Loucy (cell line): ENCODE measurements around the gene TMEM208.

ENCODE experiments used
- CTCF ChIP-seq: fragments of 200-600 bp; sonication (generic); conservative IDR thresholded peaks from 2 replicates; pipeline ENCODE4 v1.5.1; 2014; ENCODE audit warnings: mild to moderate bottlenecking, antibody characterized with exemption, low read length
- EZH2phosphoT487 ChIP-seq: fragments of 200-600 bp; IDR thresholded peaks from 2 replicates; pipeline ENCODE4 v1.6.1; 2018; ENCODE audit warnings: antibody characterized with exemption, mild to moderate bottlenecking, moderate library complexity, borderline replicate concordance

GRCh38 chr16:67247192-67248072 is 20.5 kb downstream of the TMEM208 start, which contains the start of gene FHOD1:
- TF ChIP-seq CTCF = no peak
- no peak for TF ChIP-seq EZH2phosphoT487
